NCI-H345 treated with DMSO at 0.1 percent for 48 hours (cell line): ENCODE measurements around the gene MARCKS.
"Not testable (repeated sequence)": the region's sequence is repeated elsewhere in the genome, so short reads cannot be mapped to it uniquely, and the experiment has no call there.

ENCODE experiments used
- DNase-seq: peaks from one replicate; lab custom pipeline; 2025; ENCODE audit not compliant: unreplicated experiment; lab: John Stamatoyannopoulos, UW

MARCKS gene

DNA sequence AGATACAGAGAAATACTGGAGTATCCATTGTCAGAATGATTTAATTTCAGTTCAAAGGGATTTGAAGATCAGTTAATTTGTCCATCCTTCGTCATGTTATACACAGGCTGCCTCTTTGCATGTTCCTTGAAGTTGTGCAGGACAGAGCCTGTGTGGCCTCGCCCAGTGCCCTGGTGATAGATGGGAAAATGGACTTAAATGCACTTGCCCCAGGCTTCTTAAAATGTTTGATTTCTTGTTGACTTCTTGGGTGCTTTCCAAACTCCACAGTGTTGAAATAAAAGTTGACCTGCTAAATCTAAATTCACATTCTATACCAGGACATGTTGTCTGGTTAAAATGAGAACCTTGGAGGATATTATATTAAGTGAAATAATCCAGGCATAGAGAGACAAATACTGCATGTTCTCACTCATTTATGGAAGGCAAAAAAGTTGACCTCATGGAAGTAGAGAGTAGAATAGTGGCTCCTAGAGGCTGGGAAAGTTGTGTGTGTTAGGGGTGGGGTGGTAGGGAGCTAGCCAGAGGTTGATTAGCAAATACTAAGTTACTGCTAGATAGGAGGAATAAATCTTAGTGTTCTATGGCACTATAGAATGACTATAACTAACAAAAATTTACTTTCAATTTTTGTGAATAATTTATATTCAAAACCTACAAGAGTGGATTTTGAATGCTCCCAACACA is 25.3 kb downstream of the MARCKS start:
- DNase-seq: no peak

DNA sequence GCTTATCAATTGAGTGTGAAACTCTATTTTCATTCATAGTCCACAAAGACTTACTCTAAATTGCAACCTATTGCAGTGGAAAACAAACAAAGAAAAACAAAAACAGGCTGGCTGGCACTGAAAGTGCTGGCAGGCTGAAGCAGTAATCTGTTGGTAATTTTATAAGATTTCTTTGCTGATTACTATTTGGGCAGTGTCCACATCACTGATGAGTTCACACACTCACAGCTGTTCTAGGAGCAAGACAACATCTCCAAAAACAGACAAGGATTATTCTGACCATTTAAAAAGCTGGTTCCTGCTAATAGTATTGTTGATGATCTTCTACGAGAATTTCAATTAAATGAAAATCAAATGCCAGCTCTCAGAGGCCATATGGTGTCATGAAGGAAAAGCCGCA is 26.9 kb downstream of the MARCKS start:
- no peak for DNase-seq

GRCh38 chr6:113886512-113886911 is 29.4 kb downstream of the MARCKS start:
- no peak for DNase-seq

DNA sequence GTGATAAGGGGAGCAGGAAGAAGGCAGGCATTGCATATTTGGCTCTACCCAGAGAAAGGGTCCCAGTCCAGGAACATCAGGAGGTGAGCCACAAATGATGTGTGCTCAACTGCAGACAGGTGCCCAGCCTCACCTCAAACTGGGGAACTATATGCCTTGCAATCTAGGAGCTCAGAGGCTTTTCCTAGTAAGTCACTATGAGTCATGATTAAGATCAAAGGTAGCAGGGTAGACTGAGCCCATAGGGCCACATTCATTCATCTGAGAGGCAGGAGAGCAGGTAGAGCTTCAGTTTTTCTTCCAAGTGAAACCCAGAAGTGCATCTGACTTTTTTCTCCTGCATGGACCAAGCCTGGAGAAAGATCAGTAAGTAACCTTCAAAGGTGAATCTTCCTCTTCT is 31.3 kb downstream of the MARCKS start:
- DNase-seq: no peak

DNA sequence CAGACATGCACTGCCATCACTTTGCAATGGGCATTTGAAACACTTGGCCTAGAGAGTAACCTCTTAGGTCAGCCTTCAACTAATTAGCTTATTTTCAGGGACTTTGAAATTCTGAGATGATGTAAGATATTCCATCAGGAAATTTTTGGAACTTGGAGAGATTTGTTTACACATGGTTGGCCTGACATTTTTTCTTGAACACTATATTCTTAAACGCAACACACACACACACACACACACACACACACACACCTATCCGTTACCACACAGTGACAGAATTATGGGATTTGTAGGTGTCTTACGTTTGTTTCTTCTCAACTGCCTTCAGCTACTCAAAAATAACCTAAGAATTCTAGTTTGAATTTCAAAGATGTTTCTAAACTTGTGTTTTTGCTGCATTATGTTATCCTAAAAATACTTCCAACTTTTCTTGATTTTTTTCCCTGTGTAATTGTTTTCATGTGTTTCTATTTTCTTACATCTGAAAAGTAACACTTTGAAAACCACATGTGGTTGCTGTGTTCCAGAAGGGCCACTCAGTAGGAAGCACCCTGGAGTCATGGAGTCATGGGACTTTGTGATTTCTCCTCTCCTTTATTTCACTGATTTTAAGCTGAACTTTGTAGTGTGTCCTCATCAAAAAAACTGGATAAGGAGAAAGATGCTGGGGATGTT is 31.9 kb downstream of the MARCKS start:
- DNase-seq: no peak

- no peak for DNase-seq
These were observed 36.3 kb downstream of the MARCKS start for GRCh38 chr6:113893451-113893850.

DNA sequence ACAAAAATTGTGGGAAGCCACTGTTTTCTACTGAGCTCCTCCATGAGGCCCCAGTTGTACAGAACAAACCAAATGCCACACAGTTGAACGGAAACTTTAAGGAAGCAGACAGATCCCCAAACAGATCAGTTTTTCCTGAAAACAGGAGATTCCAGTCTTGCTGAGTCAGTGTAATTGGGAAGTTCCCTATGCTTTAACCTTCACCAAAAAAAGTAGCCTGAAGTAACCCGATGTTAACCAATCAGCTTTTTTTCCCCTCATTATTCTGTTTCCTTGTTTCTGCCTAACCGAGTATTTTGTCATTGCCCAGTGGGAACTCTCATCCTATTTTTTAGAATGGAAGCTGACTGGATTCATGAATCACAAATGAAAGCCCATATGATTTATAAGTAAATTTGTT is 36.7 kb downstream of the MARCKS start:
- DNase-seq: no peak

DNA sequence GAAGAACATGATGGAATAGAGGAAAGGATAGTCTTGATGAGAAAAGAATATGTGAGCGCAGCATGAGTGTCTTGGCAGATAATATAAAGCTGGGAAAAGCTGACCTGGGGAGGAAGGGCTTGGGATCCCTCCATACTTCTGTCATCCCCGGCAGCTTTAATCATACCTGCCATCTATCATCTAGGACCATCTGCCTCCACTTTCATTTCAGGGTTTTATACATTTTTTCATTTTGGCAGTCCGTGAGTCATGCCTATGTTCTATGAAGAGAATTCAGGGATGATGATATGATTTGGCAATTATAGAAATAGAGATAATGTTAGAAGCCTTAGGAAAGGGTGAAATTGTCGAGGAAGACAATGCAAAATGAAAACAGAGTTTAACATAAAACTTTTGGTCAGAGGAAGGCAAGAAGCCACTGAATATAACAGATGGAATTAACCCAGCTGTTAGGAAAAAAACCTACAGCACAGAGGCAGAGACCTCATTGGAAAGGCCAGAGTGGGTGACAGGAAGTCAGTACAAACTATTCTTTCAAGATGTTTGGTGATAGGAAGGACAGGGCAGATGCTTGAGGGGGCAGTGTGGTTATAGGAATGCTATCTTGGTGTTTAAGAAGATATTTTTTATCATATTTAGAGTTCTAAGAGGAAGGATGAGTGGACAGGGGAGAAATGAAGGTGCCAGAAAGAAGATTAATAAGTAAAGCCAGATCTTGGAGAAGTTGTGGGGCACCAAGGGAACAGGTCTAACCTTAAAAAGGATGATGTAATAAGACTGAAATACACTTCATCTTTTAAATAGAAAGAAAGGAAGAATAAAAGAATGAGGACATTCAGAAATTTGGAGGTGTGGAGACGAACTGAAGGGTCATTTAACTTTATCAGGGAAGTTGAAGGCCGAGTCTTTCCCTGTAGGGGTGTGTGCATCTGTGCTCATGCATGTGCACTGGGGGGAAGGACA is 37.8 kb downstream of the MARCKS start:
- no peak for DNase-seq

GRCh38 chr6:113901482-113901881 is 44.3 kb downstream of the MARCKS start:
- no peak for DNase-seq

GRCh38 chr6:113903666-113904330 is 46.7 kb downstream of the MARCKS start:
- no peak for DNase-seq

GRCh38 chr6:113907102-113907815 is 50.1 kb downstream of the MARCKS start:
- no peak for DNase-seq

- no peak for DNase-seq
These were observed 51.7 kb downstream of the MARCKS start for GRCh38 chr6:113908801-113909200.

GRCh38 chr6:113909224-113909856 is 52.2 kb downstream of the MARCKS start:
- DNase-seq: peak; percentile 71

GRCh38 chr6:113910285-113910684 is 53.1 kb downstream of the MARCKS start:
- DNase-seq: not testable (repeated sequence)
